Activated T-cell treated with anti-CD3 and anti-CD28 coated beads, Interleukin-2, amount 50 U/mL, for 24 hours (primary cell): ENCODE results near the gene LYRM4.

Source experiments
- DNase-seq: peaks from one replicate; pipeline ENCODE4 v3.0.0-alpha.2; 2020
- H3K27ac Mint-ChIP-seq: 2 replicates; pipeline ENCODE4 v1.8.0; 2020; ENCODE audit warnings: mild to moderate bottlenecking, mixed read lengths
- H3K27me3 Mint-ChIP-seq: 2 replicates; pipeline ENCODE4 v1.8.0; 2020; ENCODE audit warnings: mixed read lengths
- H3K36me3 Mint-ChIP-seq: 2 replicates; pipeline ENCODE4 v1.8.0; 2020; ENCODE audit warnings: low read depth, mixed read lengths
- H3K4me1 Mint-ChIP-seq: 2 replicates; pipeline ENCODE4 v1.8.0; 2020; ENCODE audit warnings: low read depth, mixed read lengths
- H3K4me3 Mint-ChIP-seq: 2 replicates; pipeline ENCODE4 v1.8.0; 2020; ENCODE audit warnings: mild to moderate bottlenecking, moderate library complexity, mixed read lengths
- H3K9me3 Mint-ChIP-seq: 2 replicates; pipeline ENCODE4 v1.8.0; 2020; ENCODE audit warnings: mixed read lengths

Gene LYRM4

DNA sequence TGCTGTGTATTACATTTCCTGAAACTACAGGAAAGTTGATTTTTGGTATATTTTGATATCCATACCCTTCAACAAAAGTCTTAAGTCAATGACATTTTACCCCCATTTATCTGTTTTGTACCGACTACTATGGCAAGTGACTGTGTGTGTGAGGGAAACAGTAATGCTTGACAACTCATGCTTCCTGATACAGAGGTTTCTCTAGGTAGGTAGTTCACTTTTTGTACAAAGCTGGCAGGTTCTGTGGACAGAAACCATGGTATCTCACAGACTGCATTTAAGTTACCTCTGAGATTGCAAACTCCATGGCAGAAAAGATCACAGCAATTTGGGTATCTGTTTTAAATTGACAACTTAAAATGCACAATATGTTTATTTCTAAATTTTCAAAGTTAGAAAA is 29.3 kb upstream of the LYRM4 start:
- peaks cover 73% of the 10 kb centered on the region for H3K4me1 Mint-ChIP-seq

DNA sequence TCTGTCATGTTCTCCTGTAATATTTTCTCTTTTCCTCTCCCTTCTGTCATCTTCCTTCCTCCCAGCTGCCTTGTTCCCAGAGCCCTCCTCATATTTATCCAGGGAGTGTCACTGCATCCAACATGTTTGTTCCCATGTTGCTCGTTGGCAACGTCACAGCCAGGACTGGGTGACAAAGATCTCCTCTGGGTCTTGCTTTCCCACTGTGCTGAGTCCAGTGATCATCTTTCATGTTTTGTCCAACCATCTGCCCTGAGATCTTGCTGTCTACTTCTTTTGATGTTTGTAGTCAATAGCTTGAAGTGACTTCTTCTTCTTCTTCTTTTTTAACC is 27.2 kb upstream of the LYRM4 start:
- H3K36me3 Mint-ChIP-seq: peaks cover 2% of the 10 kb centered on the region
- H3K27me3 Mint-ChIP-seq: no peaks in the 10 kb centered on the region
- no peak for DNase-seq
- peaks cover 68% of the 10 kb centered on the region for H3K4me1 Mint-ChIP-seq
- no peak overlapping the region for H3K27ac Mint-ChIP-seq
- H3K4me3 Mint-ChIP-seq: no peak overlapping the region
- no peaks in the 10 kb centered on the region for H3K9me3 Mint-ChIP-seq

More for the DNA sequence above, 29.3 kb upstream of the LYRM4 start:
- H3K9me3 Mint-ChIP-seq: no peaks in the 10 kb centered on the region
- peaks cover 2% of the 10 kb centered on the region for H3K36me3 Mint-ChIP-seq
- no peak overlapping the region for H3K27ac Mint-ChIP-seq
- H3K4me3 Mint-ChIP-seq: no peak overlapping the region
- H3K27me3 Mint-ChIP-seq: no peaks in the 10 kb centered on the region
- no peak for DNase-seq

DNA sequence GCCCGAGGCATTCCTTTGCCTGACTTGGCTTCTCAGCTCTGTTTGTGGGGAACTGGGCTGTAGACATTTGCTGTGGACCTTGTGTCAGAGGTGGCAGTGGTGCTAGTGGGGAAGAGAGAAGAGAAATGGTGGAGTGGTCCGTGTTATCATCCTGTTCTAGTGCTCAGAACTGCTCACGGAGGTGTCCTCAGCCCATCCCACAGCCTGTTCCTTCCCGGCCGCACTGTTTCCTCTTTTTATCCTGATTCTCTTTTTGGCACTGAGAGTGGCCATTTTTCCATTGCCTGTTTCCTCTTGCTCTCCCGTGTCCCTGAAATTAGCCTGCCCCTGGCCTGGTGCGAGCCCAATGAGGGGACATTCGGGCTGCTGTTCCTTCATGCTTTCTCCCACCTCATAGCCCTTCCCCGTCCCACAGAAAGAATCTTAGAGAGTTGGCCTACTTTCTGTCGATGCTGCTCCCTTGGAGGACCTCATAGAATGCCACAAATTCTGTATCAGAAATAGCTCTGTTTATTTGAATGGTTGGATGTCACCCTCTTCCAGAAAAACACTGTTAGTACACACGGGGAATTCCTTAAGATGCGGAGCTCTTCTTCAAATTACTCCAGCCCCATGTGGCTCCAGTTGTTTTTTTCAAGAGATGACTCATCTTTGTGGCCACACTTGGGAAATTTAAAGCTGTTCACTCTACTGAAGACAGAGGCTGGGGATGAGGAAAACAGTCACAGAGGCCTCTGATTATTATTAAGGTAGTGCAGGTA is 26.6 kb upstream of the LYRM4 start:
- Mint-ChIP-seq H3K36me3 (peaks cover 2% of the 10 kb centered on the region), H3K27me3 (no peaks in the 10 kb centered on the region), H3K4me1 (peaks cover 66% of the 10 kb centered on the region), H3K27ac (peak overlapping the region; percentile 18), H3K9me3 (no peaks in the 10 kb centered on the region), H3K4me3 (no peak overlapping the region)
- no peak for DNase-seq

DNA sequence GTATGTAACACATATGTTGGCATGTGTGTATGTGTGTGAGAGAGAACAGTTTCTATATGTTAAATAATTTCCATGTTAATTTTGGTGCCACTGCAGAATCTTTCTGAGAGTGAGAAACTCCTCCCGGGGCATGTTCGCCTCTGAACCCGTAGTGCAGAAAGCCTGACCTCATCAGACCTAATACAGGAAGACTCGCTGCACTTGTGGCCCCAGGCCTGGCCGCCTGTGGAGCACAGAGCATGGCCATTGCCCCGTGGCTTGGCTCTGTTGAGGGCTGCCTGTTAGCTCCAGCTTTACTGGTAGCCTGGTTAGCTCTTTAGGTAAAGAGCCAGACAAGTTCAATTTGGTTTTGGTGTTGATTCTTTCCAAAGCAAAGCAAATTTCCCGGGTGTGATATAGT is 26.0 kb upstream of the LYRM4 start:
- Mint-ChIP-seq H3K36me3 (peaks cover 2% of the 10 kb centered on the region), H3K27ac (no peak overlapping the region), H3K4me1 (peaks cover 65% of the 10 kb centered on the region), H3K4me3 (no peak overlapping the region), H3K27me3 (no peaks in the 10 kb centered on the region), H3K9me3 (no peaks in the 10 kb centered on the region)
- DNase-seq: no peak

DNA sequence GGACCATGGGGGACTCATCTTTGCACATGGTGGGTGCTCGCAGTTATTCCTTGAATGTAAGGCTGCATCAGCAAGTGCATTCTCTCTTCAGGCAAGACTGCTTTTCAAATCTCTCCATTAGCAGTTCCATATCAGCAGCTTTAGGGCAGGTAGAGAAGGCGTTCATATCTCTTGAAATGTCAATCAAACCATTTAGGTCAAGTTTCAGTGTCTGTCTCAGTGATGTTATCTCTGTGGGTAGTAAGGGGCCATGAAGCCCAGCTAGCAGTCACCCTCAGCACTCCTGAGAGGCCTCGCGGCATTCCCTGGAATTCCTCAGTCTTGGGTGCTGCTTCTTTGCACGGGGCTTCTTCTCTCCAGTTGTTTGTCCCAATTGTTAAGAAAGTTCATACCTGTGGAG is 24.8 kb upstream of the LYRM4 start:
- DNase-seq: no peak
- Mint-ChIP-seq H3K9me3 (no peaks in the 10 kb centered on the region), H3K36me3 (peaks cover 2% of the 10 kb centered on the region), H3K4me3 (no peak overlapping the region), H3K27me3 (no peaks in the 10 kb centered on the region), H3K27ac (no peak overlapping the region), H3K4me1 (peaks cover 66% of the 10 kb centered on the region)

DNA sequence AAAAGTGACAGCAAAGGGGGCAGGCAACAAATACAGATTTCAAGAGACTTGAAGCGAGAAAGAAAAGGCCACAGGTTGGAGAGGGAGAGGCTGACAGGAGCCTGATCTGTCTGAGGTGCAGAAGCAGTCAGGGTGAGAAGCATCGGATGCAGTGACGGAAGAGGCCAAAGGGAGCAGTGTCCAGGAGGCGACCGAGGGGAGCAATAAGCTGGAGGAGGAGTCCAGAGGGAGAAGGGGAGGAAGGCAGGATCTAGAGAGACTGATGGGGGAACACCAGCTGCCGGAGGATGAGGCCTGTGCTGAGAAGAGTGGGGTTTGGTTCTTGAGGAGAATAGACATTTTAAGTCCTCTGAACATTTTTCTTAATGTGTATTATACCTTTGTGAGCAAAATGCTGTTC is 24.3 kb upstream of the LYRM4 start:
- no peaks in the 10 kb centered on the region for H3K27me3 Mint-ChIP-seq
- H3K36me3 Mint-ChIP-seq: peaks cover 2% of the 10 kb centered on the region
- H3K4me1 Mint-ChIP-seq: peaks cover 68% of the 10 kb centered on the region
- no peak overlapping the region for H3K27ac Mint-ChIP-seq
- DNase-seq: no peak
- H3K9me3 Mint-ChIP-seq: no peaks in the 10 kb centered on the region
- H3K4me3 Mint-ChIP-seq: no peak overlapping the region

DNA sequence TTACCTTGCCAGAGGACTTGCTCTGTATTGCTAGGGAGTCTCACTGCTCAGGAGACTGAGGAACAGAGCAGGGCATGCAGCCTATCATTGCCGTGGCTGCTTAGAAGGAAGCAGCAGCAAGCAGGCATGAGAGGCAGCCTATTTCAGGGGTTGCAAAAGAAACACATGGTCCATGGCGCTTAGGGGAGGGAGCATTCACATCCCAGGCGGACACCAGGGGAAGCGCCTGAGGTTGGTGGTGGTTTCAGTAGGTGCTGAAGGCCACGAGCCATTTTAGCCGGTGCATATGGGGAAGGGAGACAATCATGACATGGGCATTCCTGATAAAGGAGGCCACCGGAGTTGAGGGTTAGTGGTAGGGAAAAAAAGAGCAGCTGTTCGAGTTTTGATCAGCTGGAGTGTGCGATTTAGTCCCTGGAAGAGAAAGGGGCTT is 21.5 kb upstream of the LYRM4 start:
- H3K4me1 Mint-ChIP-seq: peaks cover 67% of the 10 kb centered on the region
- no peaks in the 10 kb centered on the region for H3K27me3 Mint-ChIP-seq
- H3K9me3 Mint-ChIP-seq: no peaks in the 10 kb centered on the region
- H3K27ac Mint-ChIP-seq: no peak overlapping the region
- H3K4me3 Mint-ChIP-seq: no peak overlapping the region
- DNase-seq: no peak
- H3K36me3 Mint-ChIP-seq: peaks cover 14% of the 10 kb centered on the region

DNA sequence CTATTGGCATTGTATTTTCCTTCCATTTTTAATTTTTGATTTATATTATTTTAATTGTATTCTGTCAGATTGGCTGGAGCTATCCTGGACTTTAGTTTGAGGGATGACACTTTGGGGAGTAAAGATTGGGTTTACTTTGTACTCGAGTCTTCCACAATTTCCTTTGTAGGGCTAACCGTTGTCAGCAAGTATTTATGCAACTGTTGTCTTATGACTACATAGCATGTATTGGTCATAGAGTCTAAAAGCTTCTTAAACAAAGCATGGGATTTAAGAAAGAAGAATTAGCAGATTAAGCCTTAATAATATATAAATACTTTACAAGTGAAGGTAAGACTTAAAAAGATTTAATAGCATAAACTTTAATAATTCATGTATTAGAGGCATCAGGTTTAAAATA is 20.2 kb upstream of the LYRM4 start:
- peaks cover 17% of the 10 kb centered on the region for H3K36me3 Mint-ChIP-seq
- peak overlapping the region; percentile 75 for H3K27ac Mint-ChIP-seq
- H3K9me3 Mint-ChIP-seq: no peaks in the 10 kb centered on the region
- H3K4me1 Mint-ChIP-seq: peaks cover 64% of the 10 kb centered on the region
- no peak for DNase-seq
- H3K27me3 Mint-ChIP-seq: no peaks in the 10 kb centered on the region
- H3K4me3 Mint-ChIP-seq: no peak overlapping the region

DNA sequence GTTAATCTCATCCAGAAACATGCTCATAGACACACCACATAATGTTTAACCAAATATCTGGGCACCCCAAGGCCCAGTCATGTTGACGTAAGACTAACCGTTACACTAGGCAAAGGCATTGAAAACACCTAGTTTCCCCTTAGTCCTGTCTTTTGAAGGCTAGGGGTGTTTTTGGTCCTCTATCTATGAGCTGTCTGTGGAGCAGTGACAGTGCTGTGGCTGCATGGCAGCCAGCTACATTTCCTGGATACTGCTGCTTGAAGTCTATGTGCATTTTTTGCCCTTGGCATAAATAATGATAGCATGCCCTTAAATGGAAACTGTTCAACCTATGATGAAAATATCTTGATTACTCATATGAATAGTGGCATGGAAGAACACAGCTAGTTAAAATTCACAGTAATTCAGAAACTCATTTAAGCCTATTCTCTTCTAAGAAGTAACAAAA is 19.2 kb upstream of the LYRM4 start:
- Mint-ChIP-seq H3K4me1 (peaks cover 59% of the 10 kb centered on the region), H3K4me3 (peak overlapping the region; percentile 29), H3K27ac (peak overlapping the region; percentile 90), H3K36me3 (peaks cover 27% of the 10 kb centered on the region), H3K27me3 (no peaks in the 10 kb centered on the region), H3K9me3 (no peaks in the 10 kb centered on the region)
- DNase-seq: peak; percentile 44

DNA sequence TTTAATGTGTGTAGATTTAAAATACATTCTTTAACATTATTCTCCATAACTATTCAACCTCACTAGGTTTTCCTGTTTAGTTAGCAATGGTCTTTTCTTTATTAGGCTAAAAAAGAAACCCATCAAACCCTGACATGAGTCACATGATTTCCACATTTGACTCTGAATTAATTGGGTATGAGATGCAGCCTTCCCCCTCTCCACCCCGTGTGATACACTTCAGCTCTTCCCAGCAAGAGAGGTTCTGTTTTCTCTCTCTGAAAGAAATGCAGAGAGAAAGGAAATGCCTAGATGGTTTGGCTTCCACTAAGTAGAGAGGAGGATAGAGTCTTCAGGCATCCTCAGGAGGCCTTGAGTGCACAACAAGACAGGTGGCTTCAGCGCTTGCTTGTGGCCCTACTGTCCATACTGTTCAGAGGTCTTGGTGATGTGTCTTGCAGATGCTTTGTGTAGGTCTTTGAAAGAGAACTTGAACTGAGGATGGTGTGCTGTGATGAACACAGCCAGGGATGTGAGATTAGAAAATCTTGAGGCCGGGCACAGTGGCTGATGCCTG is 17.9 kb upstream of the LYRM4 start:
- Mint-ChIP-seq H3K9me3 (no peaks in the 10 kb centered on the region), H3K36me3 (peaks cover 30% of the 10 kb centered on the region), H3K4me1 (peaks cover 57% of the 10 kb centered on the region), H3K4me3 (peak overlapping the region; percentile 58), H3K27ac (peak overlapping the region; percentile 97), H3K27me3 (no peaks in the 10 kb centered on the region)
- no peak for DNase-seq

DNA sequence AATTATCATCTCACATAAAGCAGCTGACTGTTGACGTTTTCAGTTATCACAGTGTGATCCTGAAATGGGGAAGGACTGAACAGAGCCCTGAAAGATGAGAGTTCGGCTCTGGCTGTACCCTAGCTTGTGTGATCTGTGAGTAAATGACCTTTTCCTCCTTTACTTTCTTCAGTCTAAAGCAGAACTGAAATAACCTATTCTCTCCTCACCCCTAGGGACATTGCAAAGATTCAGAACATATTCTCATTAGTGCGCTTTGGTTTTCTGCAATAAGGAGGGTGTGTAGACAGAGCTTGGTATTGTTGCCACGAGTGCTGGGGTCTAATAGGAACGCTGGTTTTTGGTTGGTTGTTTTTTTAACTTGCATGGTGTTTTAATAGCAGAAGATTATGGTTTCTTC is 17.3 kb upstream of the LYRM4 start:
- peaks cover 60% of the 10 kb centered on the region for H3K4me1 Mint-ChIP-seq
- peak overlapping the region; percentile 57 for H3K27ac Mint-ChIP-seq
- H3K36me3 Mint-ChIP-seq: peaks cover 36% of the 10 kb centered on the region
- DNase-seq: no peak
- no peak overlapping the region for H3K4me3 Mint-ChIP-seq
- no peaks in the 10 kb centered on the region for H3K9me3 Mint-ChIP-seq
- H3K27me3 Mint-ChIP-seq: no peaks in the 10 kb centered on the region

DNA sequence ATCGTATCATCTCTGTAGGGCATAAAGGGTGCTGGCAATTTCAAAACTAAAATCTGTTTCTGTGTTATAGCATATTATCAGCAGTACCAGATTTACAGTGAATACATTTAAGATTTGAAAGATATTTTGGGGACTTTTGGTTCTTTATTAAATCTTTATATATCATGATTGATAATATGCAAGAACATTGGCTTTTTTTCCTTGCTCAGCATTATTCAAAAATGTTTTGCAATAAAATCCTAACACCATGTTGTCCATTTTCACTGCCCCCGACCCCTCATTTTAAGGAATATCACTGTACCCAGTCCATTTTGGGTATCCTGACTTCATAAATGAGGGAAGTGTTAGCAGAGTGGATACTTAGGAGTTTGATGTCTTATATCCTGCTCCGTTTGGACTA is 16.8 kb upstream of the LYRM4 start:
- Mint-ChIP-seq H3K4me3 (no peak overlapping the region), H3K27ac (no peak overlapping the region), H3K4me1 (peaks cover 64% of the 10 kb centered on the region), H3K36me3 (peaks cover 41% of the 10 kb centered on the region), H3K9me3 (no peaks in the 10 kb centered on the region), H3K27me3 (no peaks in the 10 kb centered on the region)
- DNase-seq: no peak

DNA sequence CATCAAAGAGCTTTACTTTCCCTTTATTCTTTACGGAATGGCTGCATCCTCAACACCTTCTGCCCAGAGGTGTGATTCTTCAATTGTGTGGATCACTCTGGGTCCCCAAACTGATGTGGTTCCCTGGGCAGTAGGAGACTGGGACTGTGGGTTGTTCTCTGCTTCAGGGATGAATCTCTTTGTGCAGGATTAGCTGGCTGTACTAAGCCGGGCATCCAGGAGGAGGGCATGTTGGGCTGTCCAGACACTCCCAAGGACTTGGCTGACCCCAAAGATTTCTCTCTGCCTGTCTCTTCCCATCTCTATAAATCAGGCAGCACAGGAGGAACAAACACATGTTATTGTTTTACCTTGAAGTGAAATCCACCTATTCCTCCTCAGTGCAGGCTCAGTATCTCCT is 15.8 kb upstream of the LYRM4 start:
- DNase-seq: no peak
- H3K27ac Mint-ChIP-seq: no peak overlapping the region
- H3K27me3 Mint-ChIP-seq: no peaks in the 10 kb centered on the region
- peaks cover 41% of the 10 kb centered on the region for H3K36me3 Mint-ChIP-seq
- peaks cover 55% of the 10 kb centered on the region for H3K4me1 Mint-ChIP-seq
- H3K9me3 Mint-ChIP-seq: no peaks in the 10 kb centered on the region
- no peak overlapping the region for H3K4me3 Mint-ChIP-seq

DNA sequence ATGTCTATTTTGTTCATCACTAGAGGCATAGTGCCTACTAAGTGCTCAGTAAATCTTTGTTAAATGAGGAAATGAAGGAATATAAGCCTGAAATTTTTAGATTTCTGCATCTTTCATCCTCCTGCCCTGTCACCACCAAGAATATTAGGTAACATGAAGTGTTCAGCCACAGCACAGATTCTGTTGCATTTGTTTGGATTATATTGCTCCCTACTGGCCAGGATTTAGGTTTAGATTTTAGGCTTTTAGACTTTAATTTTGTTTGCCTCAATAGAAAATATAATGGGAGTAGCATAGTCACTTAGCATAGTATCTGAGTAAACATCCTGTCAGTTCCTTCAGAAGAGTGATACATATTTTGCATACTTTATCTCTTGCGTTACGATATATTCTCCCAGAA is 14.7 kb upstream of the LYRM4 start:
- Mint-ChIP-seq H3K4me3 (no peak overlapping the region), H3K27ac (no peak overlapping the region), H3K4me1 (peaks cover 55% of the 10 kb centered on the region), H3K36me3 (peaks cover 41% of the 10 kb centered on the region), H3K27me3 (no peaks in the 10 kb centered on the region), H3K9me3 (no peaks in the 10 kb centered on the region)
- DNase-seq: no peak

DNA sequence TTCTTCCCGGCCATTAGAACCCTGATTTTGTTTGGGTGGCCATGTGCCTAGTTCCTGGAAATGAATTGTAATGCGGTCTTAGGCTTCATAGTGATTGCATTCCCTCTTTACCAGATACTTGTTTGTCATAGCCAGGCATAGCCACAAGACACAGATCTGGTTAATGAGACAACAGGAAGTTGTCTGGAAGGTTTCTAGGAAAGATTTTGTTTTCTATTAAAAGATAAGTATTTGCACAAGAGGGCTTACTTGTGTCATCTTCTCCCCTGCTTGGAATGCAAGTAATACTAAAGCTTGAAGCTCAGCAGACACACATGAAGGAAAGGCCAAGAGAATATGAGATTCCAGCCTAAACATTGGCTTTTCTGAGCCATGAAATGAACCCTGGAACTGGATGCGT is 13.5 kb upstream of the LYRM4 start:
- DNase-seq: no peak
- Mint-ChIP-seq H3K27me3 (no peaks in the 10 kb centered on the region), H3K4me1 (peaks cover 49% of the 10 kb centered on the region), H3K4me3 (no peak overlapping the region), H3K36me3 (peaks cover 43% of the 10 kb centered on the region), H3K27ac (no peak overlapping the region), H3K9me3 (no peaks in the 10 kb centered on the region)
